ENCODE data around the gene LRRC63.
A peak's percentile ranks its signal among the peaks of the same experiment; 100 is the strongest.
"Not testable (repeated sequence)": the region's sequence is repeated elsewhere in the genome, so short reads cannot be mapped to it uniquely, and the experiment has no call there.

LRRC63 gene, protein sequence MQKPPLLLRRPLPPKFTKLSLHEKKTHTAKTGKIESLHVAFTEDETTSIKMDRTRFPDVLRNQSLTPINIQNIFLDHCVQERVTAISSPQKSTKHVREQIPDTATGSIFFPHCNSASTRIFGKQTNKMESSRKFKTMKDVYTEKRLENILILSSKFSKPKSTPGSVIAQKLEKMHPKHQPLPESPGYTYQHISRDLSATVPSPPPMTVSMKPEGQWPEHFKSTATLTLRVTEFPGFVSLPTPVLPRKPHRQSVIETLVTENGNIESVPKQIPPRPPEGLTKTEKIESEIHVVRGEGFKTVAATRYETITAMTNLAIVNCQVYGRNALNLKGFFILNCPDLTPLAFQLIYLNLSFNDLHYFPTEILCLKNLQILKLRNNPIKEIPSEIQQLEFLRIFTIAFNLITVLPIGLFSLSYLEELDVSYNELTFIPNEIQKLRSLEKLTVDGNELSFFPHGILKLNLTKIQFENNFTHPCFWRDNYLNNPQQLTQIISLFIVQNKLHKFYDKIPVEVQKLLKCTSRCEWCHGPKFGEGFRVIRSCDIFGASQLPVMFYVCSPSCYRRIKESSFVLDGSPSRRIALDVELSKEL

DNA sequence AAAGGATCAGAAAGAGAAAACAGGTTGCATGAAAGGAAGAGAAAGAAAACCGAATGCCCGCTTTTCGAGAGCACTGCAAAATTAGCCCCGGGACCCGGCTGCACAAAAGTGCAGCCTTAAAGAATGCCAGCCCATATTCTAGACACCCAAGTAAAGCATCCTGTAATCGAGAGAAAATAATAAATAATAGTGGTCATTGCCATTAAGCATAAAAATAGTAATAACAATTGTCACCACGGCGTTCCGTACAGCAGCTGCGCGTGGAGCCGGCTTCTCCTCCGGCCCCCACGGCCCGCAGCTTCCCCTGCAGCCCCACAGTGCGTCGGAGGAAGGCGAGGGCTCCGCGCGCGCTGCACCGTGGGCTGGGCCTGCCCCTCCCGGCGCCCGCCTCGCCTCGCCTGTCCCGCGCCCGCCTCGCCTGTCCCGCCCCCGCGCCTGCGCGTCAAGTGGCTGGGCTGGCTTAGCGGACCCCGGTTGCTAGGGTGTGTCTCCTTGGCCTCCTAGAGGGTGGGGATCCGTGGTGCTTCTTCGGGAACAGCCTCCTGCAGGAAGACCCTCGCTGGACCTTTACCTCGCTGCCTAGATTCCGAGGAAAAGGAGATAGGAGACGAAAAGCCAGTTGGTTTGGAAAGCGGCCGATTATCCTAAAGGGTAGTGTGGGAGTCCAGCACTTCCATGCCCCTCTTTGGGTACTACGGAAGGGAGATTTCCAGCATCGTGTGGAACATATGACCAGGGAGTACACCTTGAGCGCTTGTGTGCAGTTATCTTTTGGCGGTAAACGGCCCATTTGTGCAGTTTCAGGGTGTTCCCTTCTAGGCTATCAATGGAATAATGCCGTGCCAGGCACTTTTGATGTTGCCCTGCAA is at the start of gene LRRC63:
LRRC63 (plus strand) TSS at position 446 of the 869 bp plus-strand sequence. CDS start 1,107 bp downstream, outside the sequence.
- ATAC-seq, result peak; percentile 97 to 98

DNA sequence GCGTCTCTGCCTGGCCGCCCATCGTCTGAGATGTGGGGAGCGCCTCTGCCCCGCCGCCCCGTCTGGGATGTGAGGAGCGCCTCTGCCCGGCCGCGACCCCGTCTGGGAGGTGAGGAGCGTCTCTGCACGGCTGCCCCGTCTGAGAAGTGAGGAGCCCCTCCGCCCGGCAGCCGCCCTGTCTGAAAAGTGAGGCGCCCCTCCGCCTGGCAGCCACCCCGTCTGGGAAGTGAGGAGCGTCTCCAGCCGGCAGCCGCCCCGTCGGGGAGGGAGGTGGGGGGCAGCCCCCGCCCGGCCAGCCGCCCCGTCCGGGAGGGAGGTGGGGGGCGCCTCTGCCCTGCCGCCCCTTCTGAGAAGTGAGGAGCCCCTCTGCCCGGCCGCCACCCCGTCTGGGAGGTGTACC is 49.0 kb upstream of the LRRC63 start:
- not testable (repeated sequence) for ATAC-seq

DNA sequence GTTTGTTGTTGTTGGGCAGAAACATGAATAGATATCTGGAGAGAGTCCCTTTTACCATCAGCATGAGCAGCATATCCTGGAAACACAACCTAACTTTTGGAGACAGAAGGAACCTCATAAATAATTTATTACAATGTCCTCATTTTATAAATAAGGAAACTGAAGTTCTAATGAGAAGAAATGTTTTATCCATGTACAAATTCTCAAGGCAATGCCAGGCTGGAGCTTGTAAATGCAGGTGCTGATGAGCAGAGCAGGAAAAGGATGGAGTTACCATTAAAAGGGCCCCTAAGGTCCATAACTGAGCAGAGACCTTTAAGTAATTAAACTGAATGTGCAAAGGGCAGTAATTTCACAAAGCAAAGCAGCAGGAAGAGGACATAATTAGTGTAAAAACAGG is 47.1 kb upstream of the LRRC63 start:
- no peak for ATAC-seq

DNA sequence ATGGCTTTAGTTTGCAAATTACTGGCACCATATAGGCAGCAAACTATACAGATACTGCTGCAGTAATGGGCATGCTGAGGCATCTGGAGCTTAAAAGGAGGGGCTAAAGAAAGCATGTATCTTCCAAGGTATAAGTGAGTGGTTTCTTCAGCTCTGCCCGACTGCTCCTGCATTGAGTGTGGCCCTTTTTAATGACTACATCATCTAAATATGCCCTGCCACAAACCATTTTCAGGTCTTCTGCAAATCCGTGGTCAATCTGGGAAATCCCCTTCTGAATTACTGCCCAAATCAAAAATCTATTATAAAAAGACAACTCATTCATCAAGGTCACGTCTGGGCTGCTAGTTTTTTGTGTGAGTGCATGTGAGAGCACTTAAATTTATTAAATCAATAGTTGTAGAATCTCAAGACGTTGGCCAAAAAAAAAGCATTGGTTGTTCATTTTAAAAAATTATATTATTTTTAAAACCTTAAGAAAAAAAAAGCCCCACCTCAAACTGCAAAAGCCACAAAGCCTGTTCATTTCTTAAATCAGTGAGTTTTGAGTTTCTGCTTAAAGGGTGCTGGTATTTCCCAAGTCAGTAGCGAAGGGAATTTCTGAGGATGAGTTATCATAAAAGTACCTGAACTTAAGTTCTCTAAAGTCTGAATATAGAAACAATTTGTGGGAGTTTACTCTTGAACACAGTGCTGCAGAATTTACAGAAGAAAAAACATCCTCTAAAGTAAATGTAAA is 46.1 kb upstream of the LRRC63 start:
- peak; percentile 87 to 88 for ATAC-seq

DNA sequence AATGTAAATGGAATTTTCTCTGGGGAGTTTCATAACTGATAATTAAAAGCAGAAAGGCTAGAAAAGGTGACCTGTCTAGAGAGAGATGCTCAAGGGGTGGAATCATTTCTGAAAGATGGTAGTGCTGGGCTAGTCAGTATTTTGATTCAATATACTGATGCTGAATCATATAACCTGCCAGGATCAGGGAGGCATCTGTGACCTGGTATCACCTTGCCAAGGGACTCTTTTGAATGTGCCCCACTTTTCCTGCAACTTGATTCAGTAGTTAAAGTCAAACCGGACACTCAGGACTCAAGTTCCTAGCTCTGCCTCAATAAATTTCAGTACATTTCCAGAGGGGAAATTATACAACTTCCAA is 45.5 kb upstream of the LRRC63 start:
- ATAC-seq, result peak; percentile 21 to 25

DNA sequence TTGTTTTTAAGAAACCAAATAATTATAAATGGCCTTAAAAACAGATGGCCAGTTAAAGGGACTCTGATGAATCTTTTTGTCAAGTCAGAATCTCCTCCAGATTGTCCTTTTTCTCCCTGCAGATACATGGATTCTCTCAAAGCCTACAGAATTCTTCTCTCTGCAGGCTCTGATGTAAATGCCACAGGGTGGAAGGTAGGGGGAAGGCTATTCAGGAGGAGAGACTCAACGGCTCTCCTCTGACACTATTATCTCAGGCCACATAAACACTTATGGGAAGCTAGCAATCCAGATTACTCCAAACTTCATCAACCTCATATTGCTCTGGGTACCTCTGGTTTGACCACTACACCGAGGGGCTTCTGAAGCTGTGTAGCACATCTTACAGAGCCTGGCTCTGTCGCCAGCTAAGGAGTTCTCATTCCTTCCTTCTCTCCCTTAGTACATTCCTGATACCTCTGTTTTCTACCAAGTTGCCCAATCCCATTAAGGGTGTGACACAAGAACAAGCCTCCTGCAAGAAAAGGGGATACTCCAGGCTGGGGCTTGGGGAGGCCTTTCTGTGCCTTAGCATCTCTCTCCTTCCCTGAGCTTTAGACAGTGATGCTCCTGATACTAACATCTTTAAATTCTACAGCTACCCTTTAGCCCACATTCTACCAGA is 44.6 kb upstream of the LRRC63 start:
- no peak for ATAC-seq

DNA sequence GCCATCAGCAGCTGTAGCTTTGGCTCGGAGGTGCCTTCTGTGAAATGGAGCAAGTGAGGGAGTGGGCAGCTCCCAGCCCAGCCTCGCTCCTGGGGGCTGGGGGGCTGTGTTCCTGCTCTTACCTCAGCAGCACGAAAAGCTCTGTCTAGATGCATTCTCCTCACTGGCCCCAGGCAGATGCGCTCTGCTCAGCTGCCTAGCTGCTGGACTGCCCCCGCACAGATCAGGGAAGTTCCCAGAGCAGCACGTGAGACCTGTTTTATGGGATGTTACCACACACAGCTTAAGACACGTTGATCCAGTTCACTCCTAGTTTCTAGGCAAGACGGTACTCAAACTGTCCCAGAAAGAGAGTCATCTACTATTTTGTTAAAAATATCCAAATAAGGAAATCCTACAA is 43.4 kb upstream of the LRRC63 start:
- peak; percentile 36 to 37 for ATAC-seq

DNA sequence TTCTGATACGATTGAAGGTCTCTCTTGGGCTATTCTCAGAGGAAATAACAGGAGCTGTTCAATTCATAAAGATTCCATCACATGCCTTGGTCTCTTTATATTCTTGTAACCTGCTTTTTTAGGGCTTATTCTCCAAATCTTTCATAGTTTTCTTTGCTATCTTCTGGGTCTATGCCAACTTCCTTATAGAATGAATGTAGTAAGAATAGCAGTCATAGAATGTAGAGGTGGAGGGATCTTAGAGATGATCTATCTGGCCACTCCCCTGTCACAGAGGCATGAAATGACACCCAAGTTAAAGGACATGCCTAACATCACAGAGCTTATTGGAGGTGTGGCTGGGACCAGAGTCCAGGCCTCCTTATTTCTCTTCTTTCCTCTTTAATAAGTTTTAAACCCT is 42.9 kb upstream of the LRRC63 start:
- peak in 1 of 2 donors; percentile 31 for ATAC-seq

DNA sequence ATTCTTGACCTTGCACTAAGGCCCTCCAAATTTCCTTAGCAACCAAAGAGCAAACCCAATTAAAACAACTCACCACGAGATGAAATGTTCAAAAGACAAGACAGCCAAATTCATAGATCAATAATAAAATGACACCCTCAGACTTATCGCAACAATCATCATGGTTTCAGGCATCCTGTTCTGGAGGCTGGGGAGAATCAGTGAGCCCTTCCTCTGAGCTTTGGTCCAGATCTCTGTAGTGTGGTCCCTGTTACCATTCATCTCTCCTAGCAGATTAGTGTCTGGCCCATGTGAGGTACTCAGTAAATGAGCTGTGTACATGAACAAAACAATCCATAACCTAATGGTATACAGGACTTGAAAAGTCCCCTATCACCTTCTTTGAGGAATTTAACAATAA is 42.0 kb upstream of the LRRC63 start:
- ATAC-seq, result no peak

DNA sequence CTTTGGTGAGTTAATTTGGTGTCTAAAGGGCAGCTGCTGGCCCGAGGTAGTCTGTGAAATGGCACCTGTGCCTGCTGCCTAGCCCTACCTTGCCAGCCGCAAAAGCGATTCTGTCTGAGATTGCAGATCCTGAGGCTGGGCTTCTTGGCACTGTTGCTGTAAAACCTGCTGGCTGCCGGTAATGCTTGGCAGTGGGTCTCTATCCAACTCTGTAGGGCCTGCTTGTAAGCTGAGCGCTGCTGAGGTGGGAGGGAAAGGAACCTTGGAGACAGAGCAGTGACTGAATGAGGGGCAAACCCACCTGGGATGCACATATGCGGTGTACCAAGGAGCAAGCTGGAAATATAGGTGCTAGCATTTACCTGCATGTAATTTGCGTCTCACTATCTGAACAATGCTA is 41.5 kb upstream of the LRRC63 start:
- no peak for ATAC-seq

DNA sequence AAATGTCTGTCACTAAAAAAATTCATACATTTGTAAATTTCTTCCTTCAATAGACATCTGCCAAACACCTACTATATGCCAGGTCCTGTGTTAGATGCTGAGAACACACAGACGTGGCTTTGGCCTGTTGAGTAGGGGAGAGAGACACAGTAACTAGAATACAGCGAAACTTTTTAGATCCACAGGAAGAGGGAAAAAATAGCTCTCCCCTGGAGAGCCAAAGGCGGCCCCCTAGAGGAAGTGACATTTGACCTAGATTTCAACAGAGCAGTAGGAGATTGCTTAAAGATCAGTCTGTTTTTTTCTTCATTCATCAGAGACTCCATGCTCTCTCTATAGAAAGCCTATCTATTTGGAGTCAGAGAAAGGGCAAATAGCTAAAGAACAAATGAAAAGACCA is 41.0 kb upstream of the LRRC63 start:
- no peak for ATAC-seq

DNA sequence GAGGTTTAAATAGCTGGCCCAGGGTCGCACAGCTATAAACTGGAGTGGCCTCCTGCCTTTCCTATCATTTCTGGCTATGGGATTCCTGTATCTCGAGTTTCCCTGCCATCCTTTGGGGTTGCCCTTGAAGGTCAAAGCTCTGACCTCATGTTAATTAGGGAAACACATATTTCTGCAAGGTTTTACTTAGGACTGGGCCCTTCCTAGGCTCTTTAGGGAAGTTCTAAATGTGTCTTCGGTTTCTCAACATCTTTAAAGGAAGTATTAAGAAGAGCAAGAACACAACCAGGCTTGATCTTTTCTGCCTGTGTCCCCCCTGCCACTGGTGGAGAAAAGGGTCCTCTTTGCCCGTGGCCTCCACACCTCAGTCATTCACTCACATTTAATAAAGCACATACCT is 40.5 kb upstream of the LRRC63 start:
- no peak for ATAC-seq

DNA sequence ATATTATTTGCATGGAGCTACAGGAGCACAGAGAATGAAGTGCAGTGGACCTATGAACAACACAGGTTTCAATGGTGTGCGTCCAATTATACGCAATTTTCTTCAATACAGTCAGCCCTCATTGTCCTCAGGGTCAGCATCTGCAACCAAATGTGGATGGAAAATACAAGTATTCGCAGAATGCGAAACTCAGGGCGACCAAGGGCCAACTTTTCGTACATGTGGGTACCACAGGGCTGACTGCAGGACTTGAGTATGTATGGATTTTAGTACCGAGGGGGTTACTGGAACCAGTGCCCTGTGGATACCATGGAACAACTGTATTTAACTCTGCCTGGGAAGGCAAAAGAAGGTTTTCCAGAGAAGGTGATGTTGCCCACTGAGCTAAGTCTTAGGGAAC is 40.0 kb upstream of the LRRC63 start:
- ATAC-seq, result no peak

DNA sequence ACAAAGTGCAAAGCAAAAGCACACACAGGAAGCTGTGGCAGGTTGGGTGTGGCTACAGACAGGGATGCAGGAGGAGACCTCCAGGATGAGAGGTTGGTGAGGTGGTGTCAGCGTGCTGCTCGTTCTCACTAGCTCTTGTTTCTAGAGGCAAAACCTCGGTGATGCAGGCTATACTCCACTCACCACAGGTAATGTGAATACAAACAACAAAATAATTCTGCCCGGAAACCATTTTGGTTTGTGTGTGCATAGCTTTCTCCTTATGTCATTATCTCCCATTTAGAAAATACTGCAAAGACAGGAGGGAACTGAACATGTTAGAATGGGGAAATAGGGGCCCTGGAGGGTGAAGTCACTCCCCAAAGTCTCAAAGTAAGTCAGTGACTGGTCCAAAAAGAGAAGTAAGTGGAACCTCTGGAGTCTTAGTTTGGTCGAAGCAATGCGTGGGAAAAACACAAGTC is 39.2 kb upstream of the LRRC63 start:
- ATAC-seq, result peak; percentile 14 to 23

DNA sequence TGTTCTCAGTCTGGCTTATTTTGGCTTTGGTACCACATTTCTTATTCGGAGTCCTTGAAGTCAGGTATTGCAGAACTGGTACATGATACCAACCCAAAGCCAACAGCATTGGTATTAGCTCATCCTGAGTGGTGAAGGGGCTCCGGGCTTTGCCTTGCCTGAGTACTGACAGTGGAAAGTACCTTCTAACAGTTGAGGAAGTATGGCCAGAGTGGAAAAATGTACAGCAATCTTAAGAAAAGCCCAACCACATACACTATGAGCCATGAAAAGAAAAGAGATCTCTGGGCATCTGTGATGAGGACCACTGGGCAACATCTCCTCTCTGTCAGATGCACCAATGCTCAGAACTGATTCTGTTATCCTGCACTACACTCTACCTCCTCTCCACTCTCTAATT is 38.1 kb upstream of the LRRC63 start:
- peak; percentile 48 to 56 for ATAC-seq

DNA sequence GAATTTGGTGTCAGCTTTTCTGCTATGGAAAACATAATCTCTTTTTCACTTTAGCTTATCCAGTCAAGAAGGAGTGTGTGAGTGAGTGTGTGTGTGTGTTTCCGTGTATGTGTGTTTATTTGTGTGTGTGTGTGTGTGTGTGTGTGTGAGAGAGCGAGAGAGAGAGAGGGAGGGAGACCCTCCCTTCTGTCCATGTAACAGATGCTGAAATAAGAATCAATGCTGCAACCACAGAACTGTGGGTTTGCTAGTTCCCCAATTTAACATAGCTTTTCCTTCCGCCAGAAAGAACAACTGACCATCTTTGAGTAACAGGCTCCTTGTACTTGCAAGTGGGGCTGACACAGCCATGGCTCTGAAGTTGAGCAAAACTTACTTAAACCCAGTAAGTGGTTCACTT is 35.0 kb upstream of the LRRC63 start:
- ATAC-seq, result no peak

DNA sequence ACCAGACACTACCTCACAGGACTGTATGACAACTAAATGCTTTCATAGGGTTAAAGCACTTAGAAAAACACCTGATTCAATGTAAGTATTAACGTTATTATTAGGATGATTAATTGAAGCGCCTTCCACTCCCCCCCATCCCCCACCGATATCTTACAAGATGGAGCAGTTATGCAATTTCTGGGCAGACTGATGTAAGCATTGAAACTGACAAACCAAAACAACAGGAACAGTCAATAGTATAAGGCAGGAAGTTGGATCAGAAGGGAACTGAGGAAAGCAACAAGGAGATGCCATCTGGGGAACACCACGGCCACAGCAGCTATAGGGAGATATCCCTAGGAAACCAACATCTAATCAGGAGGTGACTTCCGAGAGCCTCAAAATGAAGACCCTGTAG is 33.6 kb upstream of the LRRC63 start:
- ATAC-seq, result no peak

DNA sequence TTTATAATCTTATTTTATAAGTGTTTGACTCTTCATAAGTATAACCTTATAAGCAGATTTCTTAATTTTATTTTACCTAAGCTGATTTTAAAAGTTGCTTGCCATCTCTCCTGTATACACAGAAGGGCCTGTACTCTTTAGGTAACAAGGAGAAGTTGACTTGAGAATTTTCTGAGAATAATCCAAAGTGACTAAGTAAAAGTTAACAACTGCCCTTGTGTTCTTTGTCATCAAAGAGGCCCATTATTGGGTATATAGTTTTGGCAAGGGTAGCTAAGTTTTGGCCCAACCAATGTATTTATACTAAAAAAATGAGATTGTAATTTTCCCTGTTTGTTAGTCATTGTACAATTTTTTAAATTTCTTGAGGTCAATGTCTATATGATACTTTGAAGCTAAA is 32.9 kb upstream of the LRRC63 start:
- no peak for ATAC-seq

DNA sequence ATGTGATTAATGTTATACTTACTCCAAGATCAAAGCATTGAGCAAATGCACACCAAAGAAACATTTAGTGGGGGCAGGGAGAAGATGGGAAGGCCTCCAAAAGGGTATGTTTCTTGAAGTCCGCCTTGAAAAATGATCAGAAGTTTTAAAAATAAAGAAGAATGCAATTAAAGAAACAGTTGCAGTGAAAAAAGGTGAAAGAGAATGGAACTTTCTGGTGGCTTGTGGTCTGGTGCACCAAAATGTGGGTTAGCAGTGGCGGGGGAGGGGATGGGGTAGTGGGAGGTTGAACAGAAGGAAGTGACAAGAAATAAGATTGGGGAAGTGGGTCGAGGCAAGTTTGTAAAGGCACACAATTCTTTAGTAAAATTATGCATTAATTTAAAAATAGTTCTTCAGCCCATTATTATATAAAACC is 32.2 kb upstream of the LRRC63 start:
- ATAC-seq, result no peak

DNA sequence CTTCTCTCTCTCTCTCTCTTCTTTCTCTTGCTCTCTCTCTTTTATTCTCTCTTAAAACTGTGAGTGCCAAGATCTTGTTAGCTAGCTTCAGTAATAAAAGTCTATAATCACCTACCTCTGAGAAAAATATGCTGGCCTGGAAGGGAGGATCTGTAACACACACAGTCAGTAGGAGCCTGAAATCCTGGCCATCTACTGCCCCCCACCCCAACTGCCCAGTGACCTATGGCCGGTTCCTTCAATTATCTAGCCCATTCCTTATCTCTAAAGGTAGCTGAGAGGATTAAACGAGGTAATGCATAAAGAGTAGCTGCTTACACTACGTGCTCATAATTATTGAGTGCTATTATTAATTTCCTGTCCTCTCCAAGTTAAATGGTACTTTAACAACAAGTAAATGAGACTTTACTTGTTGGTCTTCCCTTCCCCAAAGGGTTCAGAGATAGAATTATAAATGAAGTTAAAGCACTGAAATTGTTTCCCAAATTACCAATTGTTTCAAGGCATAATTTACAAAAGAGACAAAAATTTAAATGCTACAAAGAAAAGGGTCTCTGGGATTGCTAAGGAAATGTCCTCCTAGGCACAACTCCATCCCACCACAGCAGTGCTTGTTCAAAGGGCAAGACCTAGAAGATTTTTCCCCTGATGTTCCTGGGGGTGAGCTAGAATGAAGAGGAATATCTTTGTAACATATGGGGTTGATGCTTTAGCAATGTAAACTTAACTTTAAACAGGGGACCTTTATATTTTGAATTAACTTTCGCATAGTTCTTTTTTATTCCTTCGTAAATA is 31.6 kb upstream of the LRRC63 start:
- no peak for ATAC-seq

DNA sequence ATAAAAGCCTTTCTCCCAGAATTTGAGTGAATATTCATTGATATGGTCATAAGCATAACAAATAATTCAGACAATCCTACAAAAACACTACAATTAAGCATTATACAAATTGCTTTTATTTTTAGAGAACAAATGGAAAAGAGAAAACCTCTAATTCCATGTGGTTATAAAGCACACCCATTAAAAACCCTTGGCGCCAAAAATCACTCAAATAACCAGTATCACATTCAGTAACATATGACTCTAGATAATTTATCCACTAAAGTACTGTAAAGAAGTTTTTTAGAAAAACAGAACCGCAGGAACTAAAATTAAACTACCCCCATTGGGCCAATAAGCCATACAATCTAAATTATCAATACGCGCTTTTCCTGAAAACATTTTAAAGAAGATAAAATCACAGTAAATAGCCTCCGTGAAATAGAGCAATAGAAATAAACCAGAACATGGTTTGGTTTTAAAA is 30.3 kb upstream of the LRRC63 start:
- no peak for ATAC-seq

Measured in activated CD4-positive, CD25-positive, alpha-beta regulatory T cell treated with anti-CD3 and anti-CD28 coated beads, Interleukin-2, amount 50 U/mL, for 24 hours (primary cell).